Gastroesophageal sphincter (tissue), 3 donors: ENCODE data around the gene ANO2.

ENCODE experiments used
- EP300 ChIP-seq: sonication (generic); formaldehyde crosslinking; IDR thresholded peaks from one replicate; pipeline ENCODE4 v1.6.1; 2017; ENCODE audit warnings: antibody characterized with exemption, mild to moderate bottlenecking
- POLR2A ChIP-seq, 2 donors: fragments of 450-650 bp; IDR thresholded peaks; one replicate each; pipeline ENCODE4 v1.6.1; 2017; ENCODE audit warnings: antibody characterized with exemption in 2 of 2, mild to moderate bottlenecking in 2 of 2, moderate library complexity in 1 of 2
- TF ChIP-seq, protein P1 (sequence below), 4 experiments: fragments of 200-600 bp in 2 of 4; fragments of 450-650 bp in 2 of 4; sonication (generic) in 1 of 4; IDR thresholded peaks; one replicate each; pipeline ENCODE4 v1.5.1; 2017 to 2019; ENCODE audit warnings: antibody characterized with exemption in 4 of 4, mild to moderate bottlenecking in 2 of 4, moderate library complexity in 2 of 4

GRCh38 chr12:5650281-5650680, 294.8 kb downstream of the ANO2 start:
- TF ChIP-seq, protein P1, sequence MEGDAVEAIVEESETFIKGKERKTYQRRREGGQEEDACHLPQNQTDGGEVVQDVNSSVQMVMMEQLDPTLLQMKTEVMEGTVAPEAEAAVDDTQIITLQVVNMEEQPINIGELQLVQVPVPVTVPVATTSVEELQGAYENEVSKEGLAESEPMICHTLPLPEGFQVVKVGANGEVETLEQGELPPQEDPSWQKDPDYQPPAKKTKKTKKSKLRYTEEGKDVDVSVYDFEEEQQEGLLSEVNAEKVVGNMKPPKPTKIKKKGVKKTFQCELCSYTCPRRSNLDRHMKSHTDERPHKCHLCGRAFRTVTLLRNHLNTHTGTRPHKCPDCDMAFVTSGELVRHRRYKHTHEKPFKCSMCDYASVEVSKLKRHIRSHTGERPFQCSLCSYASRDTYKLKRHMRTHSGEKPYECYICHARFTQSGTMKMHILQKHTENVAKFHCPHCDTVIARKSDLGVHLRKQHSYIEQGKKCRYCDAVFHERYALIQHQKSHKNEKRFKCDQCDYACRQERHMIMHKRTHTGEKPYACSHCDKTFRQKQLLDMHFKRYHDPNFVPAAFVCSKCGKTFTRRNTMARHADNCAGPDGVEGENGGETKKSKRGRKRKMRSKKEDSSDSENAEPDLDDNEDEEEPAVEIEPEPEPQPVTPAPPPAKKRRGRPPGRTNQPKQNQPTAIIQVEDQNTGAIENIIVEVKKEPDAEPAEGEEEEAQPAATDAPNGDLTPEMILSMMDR (IDR thresholded peaks at IDR 0.05), result no peak
- TF ChIP-seq POLR2A (IDR thresholded peaks at IDR 0.05) (no peak), EP300 (no peak)
